HG03521 (cell line): Measurements from ENCODE around the gene IRAK2.
"Not testable (repeated sequence)": the region's sequence is repeated elsewhere in the genome, so short reads cannot be mapped to it uniquely, and the experiment has no call there.

Experiments
- ATAC-seq: cut with Tn5 transposase; IDR thresholded peaks from one replicate; pipeline ENCODE4 v1.9.1; 2021; ENCODE audit warnings: mild to moderate bottlenecking, moderate library complexity; ENCODE audit not compliant: unreplicated experiment

IRAK2 gene

DNA sequence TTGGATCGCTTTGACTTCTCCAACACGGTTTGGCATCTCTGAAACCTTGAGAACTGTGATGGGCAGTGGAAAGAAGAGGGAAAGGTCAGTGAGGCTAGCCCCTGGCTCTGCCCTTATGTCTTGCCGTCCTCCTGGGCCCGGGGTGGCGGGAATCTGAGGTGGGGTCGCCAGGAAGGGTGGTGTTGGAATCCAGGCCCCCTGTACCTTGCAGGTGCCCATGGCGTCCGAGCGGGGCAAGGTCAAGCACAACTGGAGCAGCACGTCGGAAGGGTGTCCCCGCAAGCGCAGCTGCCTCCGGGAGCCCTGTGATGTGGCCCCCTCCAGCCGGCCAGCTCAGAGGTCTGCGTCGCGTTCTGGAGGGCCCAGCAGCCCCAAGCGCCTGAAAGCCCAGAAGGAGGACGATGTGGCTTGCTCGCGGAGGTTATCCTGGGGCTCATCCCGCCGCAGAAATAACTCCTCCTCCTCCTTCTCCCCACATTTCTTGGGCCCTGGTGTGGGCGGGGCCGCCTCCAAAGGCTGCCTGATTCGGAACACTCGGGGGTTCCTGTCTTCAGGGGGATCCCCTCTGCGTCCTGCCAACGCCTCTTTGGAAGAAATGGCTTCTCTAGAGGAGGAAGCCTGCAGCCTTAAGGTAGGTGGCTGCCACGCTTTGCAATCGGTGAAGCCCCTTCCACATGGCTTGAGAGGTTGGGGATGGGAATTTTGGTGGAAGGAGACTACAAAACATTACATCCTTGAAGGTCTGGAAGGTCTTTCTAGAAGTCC lies 84.4 kb downstream of the IRAK2 start:
- ATAC-seq: no peak

DNA sequence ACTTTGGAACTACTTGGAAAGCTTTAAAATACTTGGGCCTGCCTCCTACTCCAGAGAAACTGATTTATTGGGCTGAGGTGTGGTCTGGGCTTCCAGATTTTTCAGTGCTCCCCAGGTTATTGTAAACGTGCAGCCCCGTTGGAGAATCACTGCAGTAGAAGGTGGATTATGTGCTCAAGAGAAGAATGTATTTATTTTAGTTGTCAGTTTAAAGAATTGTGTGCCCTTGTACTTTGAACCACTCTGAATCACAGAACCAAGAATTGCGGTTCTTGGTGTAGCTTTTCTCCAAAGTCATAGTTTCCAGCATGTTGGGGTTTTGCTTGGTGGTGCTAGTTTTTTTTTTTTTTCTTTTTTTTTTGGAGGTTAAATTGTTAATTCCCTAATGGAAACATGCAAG lies 85.1 kb downstream of the IRAK2 start:
- ATAC-seq: no peak

DNA sequence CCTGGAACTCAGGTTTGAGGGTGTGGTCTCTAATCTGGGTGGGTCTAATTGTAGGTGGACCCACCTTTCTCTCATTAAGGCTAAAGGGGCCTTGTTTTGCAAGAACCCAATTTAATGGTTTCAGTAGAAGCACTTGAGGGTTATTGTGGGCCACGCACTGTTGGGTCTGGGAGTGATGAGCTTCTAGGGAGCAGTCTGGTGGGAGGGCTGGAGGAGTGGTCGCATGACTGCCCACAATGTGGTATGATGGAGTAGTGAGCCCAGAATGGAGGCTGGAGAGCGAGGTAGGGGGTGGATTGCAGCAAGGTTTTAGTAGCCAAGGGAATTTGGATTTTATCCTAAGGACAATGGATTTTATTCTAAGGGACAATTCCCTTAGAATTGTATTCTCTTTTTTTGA lies 86.3 kb downstream of the IRAK2 start:
- ATAC-seq: no peak

DNA sequence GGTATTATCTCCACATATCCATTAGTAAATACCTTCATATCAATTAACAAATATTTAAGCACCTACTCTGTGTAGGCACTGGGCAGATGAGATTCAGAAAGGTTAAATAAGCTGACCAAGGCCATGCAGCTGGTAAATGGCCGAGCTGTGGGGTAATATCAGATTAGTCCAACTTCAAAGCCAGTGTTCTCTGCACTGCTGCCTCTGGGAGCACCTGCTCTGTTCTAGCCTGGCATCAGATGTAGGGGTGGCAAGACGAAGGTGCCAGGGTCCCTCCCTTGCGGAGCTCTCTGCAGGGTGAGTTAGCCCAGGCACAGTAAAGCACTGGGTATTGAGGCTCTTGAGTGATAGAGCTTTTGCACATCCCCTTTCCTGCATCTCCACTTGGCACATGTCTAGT lies 89.0 kb downstream of the IRAK2 start:
- no peak for ATAC-seq

DNA sequence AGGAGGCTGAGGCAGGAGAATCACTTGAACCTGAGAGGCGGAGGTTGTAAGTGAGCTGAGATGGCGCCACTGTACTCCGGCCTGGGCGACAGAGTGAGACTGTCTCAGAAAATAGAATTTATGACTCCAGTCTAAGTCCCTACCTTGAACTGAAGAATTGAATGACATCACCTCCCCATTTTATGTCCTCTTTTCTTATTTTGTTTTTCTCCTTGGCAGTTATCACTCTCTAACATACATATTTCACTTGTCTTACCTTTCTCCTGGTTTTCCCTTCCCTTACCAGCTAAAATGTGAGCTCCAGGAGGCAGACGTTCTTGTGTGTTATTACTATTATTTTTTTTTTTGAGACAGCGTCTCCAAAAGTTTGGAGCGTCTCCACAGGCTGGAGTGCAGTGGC lies 91.1 kb downstream of the IRAK2 start:
- no peak for ATAC-seq

DNA sequence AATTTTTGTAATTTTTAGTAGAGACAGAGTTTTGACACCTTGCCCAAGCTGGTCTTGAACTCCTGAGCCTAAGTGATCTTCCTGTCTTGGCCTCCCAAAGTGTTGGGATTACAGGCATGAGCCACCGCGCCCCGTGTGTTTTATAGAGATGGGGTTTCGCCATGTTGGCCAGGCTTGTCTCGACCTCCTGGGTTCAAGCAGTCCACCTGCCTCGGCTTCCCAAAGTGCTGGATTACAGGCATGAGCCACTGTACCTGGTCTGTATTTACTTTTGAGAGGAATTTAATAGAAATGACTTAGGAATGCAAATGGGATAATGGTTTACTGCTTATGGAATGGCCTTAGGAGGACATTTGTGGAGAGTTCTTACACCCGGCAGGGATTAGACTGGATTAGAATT lies 94.3 kb downstream of the IRAK2 start:
- ATAC-seq: no peak

DNA sequence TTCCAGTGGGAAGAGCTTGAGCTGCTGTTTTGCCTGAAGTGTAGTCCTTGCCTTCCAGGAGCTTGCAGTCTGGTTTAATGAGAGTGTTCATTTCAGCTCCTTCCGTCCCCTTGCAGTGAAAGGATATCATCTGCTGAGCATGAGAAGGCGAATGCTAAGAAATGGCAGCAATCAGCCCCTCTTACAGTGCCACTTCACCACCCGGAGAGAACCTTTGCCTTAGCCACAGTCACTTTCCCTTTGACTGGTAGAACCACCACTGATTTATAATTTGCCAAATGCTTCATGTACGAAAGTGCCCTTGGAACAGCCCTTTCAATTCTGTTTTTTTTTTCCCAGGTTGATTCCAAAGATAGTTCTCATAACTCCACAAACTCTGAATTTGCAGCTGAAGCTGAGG lies 95.1 kb downstream of the IRAK2 start:
- no peak for ATAC-seq

DNA sequence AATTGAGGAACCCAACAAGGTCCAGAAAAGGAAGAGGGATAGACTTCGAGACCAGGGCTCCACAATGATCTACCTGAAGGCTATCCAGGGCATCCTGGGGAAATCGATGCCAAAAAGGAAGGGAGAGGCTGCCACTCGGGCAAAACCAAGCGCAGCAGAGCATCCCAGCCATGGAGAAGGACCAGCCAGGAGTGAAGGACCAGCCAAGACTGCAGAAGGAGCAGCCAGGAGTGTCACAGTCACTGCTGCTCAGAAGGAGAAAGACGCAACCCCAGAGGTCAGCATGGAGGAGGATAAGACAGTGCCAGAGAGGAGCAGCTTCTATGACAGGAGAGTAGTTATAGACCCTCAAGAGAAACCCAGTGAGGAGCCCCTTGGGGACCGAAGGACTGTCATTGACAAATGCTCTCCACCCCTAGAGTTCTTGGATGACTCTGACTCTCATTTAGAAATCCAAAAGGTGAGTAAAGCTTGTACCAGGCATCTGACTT lies 95.5 kb downstream of the IRAK2 start:
- ATAC-seq: no peak

DNA sequence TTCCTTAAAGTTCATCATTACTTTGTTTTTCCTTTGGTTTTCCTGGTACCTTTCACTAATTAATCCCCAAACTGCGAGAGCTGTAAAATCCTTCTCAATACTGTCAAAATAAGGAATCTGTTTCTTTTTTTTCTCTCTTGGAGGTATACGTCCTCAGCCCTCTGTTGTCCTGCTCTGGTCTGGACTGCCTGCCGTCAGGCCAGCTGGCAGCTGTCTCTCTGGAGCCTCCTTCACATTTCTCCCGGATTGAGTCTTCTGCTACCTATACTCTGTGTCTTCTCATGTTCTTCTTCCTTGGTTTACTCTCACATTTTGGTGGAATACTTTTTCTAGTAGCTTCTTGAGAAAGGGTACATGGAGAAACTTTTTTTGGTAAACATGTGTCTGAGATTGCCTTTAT lies 97.3 kb downstream of the IRAK2 start:
- ATAC-seq: no peak

DNA sequence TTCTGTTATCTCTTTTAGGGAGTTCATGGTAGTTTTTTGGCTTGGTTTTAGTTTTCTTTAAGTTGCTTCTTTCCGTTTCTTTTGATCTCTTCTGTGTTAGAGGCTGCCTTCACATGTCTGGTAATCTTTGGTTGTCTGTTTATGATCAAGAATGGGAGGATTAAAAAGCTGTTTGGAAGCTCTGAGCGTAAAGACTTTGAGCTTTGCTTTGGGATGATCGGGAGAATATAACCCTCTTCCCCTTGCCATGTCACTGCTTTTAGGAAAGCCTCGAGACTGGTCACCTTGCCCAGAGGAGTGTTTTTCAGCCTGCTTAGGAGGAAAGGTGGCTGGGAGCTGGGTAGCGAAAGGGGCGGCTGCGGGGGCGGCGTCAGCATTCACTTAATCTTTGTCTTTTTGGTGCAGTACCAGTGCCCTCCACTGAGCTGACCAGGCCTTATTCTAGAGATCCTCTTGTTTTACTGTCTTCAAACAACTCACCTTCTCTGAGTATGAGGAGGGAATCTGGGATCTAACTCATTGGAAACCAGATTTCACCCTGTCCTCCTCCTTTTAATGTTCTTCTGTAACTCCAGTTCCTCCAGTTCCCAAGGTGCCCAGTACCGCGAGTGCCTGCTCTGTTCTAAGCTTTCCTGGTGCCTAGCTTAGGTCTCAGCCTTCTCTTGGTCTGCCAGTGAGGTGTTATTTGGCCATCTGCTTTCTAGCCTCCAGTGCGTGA lies 99.1 kb downstream of the IRAK2 start:
- ATAC-seq: no peak

DNA sequence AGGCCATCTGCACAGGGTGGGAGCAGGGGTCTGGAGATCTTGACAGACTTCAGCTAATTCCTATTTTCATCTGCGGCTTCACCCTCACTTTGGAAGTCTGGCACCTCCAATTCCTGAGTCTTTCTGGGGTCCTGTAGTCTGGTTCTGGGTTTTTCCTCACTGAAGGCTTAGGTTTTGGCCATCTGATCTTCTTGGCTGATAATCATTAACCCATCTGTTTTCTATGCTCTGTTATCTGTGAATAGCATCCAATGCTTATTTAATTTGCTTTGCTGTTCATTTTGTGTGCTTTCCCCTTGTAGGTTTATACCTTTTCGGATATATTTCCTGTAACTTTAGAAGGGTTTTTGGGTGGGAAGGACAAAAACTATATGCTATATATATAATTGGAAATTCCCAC lies 101.1 kb downstream of the IRAK2 start:
- no peak for ATAC-seq

DNA sequence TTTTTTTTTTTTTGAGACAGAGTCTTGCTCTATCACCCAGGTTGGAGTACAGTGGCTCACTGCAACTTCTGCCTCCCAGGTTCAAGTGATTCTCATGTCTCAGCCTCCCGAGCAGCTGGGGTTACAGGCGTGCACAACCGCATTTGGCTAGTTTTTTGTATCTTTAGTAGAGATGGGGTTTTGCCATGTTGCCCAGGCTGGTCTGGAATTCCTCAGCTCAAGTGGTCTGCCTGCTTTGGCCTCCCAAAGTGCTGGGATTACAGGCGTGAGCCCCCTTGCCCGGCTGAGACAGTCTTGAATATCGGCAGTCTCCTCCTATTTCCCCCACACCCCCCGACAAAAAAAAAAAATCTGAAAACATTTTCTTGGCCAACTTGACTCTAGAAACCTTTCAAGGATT lies 102.2 kb downstream of the IRAK2 start:
- ATAC-seq: not testable (repeated sequence)

DNA sequence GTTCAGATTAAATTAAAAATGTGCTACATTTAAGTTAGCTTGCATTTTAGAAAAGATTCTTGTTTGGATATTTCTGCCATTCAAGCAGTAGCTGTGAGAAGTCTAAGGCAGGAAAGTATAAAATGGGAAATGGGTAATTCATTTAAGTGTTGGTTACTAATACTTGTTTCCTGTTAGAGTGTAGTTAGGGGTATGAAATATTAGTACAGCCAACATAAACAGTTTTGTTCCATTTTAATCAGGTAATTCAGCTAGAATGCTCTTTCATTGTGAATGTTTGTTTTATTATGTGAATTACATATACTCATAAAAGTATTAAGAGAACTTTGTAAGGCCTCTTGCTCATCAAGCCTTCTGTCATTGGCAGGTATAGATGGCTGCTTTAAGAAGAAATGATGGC lies 103.4 kb downstream of the IRAK2 start:
- no peak for ATAC-seq

DNA sequence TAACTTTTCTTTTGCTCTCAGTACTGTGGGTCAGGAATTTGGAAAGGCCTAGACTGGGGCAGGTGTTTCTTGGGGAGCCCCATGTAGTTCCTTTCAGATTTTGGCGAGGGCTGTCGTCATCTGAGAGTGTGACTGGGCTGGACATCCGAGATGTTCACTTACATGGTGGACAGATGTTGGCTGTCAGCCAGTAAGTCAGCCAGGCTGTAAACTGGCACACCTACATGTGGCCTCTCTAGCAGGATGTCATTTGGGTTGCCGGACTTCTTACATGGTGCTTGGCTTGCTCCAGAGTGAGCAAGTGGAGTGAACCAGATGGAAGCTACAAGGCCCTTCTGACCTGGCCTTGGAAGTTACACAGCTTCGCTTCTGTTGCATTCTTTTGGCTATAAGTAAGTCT lies 104.2 kb downstream of the IRAK2 start:
- no peak for ATAC-seq

DNA sequence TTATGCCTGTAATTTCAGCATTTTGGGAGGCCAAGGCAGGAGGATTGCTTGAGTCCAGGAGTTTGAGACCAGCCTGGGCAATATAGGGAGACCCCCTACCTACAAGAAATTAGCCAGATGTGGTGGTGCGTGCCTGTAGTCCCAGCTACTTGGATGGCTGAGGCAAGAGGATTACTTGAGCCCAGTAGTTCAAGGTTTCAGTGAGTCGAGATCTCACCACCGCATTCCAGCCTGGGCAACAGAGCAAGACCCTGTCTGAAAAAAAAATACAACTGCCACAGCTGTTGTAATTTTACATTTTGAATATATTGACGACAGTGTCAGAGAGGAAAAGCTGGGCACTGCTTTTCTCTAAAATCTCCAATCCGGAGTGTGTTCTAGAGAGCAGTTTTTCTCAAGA lies 104.7 kb downstream of the IRAK2 start:
- ATAC-seq: no peak

DNA sequence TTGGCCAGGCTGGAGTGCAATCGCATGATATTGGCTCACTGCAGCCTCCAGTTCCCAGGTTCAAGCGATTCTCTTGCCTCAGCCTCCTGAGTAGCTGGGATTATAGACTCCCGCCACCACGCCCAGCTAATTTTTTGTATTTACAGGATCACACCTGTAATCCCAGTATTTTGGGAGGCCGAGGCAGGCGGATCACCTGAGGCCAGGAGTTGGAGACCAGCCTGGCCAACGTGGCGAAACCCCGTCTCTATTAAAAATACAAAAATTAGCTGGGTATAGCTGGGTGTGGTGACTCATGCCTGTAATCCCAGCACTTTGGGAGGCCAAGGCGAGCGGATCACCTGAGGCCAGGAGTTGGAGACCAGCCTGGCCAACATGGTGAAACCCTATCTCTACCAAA lies 107.8 kb downstream of the IRAK2 start:
- ATAC-seq: not testable (repeated sequence)

DNA sequence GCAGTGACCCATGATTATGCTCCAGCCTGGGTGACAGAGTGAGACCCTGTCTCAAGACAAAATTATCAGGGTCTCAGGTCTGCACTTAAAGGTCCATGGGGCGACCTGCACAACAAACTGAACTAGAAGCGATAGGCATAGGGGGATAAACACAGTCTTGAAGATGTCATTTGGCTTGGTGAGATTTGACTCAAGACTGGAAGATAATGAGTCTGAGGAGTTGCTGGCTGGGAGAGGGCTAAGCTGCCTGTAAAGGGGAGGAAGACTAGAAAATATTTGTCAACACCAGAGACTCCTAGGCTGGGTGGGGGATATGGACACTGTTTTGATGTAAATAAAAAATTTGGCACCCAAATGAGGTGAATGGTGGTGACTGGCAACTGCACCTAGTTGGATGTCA lies 108.3 kb downstream of the IRAK2 start:
- no peak for ATAC-seq

DNA sequence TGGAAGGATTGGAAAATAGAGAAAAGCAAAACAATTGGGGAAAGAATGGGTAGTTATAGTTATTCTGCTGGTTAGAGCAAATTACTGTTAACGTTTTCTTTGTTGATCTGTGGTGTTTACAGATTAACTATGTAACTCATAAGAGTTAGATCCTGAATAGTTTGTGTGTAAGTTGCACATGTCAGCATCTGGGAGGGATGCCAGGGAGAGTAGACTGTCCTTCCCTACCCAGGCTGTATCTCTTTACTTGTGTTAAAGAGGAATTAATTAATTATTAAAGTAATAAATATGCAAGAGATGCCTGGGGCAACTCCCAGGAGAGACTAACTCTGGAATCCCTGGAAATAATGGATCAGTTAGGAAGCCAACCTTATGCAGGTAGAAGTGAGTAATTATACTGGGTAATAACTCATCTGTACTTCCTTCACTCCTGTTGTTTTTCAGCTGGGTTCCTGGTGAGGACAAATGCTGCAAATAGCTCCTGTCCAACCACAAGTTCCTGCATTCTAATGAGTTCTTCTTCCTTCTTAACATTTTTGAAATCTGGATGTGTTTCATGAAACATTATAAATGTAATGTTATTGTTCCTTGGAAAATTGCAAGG lies 109.1 kb downstream of the IRAK2 start:
- no peak for ATAC-seq

DNA sequence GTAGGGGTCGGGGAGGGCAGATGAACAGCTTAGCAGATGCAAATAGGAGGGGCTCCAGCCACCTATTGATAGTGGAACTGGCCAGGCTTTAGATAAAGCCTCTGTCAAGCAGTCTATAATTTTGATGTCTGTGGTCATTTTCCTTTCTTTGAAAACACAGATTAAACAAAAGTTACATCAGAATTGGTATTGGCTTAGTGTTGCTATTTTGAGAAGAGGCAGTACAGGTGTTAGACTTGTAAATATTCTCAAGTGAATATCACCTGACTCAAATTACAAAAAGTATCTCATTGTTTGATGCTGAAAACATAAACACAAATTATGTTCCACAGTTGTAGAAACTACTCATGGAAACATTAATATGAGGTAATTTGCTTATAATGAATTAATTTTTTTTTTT lies 109.9 kb downstream of the IRAK2 start:
- no peak for ATAC-seq

DNA sequence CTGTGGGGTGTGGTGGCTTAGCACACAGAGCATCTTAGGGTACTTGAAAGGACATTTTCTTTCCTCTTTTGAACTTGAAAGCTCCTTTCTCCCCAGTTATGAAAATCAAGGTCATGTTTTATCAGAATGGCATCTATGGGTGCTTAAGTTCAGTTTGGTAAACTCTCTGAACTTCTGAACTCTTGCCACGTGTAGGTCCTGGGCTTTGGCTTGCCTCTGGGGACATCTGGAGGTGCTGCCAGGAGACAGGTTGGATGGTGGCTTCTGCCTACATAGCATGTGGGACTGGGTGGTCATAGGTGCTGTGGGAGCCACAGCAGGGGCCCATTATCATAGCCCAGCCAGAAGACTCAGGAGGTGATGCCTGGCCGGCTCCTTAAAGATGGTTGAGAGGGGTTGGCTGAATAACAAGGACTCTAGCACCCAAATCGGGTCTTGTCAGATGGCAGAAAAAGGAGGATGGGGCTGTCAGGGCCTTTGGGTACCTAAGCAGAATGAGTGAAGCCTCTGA lies 112.5 kb downstream of the IRAK2 start:
- ATAC-seq: no peak

DNA sequence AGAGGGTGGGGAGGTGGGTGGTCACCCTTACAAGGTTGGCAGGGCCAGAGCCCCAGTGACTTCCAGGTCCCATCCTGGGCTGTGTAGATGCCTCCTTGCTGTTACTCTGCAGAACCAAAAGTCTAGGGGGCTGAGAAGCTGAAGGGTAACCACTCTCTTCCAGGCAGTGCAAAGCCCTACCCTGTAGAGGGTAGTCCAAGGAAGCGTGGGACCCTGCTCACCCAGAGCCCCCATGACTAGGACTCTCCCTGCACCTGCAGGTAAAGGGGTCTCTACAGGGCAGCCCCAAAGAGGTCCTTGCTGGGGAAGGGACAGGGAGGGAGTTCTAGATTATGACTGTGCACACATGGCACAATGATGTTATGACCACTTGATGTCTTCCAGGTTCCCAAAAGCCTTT lies 113.8 kb downstream of the IRAK2 start:
- no peak for ATAC-seq
